NCI-H2081 (cell line): ENCODE data around the gene OXNAD1.
"Not testable (repeated sequence)": the region's sequence is repeated elsewhere in the genome, so short reads cannot be mapped to it uniquely, and the experiment has no call there.

Experiments
- DNase-seq, 2 experiments: peaks; one replicate each; lab custom pipeline; 2025; lab: John Stamatoyannopoulos, UW

OXNAD1 gene

GRCh38 chr3:16304061-16305010 lies 39.3 kb downstream of the OXNAD1 start:
- DNase-seq: no peak

DNA sequence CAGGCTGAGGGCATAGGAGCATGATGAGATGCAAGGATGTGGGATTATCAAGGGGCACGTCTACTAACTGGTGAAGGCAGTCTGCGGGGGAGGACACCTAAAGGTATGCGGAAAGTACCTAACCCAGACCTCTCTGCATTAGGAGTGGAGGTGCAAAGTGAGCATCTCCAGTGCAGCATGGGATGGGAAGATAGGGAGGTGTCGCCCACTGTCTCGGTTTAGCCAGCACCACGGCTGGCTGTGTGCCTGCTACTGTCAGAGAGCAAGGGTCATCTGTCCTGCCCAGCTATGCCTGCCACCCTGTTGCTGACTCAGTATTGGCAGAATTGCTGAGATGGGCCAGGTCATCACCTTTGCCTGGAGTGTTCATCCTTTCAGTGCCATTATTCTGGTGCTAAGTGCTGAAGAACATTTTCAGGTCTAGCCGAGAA lies 40.1 kb downstream of the OXNAD1 start:
- no peak for DNase-seq

GRCh38 chr3:16307832-16308531 lies 43.0 kb downstream of the OXNAD1 start:
- no peak for DNase-seq

- no peak for DNase-seq
Observed at GRCh38 chr3:16308727-16309126, 43.7 kb downstream of the OXNAD1 start.

GRCh38 chr3:16309558-16309957 lies 44.5 kb downstream of the OXNAD1 start:
- no peak for DNase-seq

DNA sequence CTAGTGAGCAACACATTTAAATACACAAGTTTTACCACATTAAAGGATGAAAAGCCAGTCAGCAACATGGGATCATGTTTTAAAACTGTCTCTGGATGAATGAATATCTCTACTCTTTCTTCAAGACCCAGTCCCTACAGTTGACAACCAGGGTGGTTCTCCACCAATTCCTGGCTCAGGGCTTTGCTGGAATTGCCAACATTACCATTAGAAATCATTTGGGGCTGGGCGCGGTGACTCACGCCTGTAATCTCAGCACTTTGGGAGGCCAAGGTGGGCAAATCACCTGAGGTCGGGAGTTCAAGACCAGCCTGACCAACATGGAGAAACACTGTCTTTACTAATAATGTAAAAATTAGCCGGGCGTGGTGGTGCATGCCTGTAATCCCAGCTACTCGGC lies 45.5 kb downstream of the OXNAD1 start:
- DNase-seq: not testable (repeated sequence)

GRCh38 chr3:16311960-16312451 lies 47.0 kb downstream of the OXNAD1 start:
- no peak for DNase-seq

DNA sequence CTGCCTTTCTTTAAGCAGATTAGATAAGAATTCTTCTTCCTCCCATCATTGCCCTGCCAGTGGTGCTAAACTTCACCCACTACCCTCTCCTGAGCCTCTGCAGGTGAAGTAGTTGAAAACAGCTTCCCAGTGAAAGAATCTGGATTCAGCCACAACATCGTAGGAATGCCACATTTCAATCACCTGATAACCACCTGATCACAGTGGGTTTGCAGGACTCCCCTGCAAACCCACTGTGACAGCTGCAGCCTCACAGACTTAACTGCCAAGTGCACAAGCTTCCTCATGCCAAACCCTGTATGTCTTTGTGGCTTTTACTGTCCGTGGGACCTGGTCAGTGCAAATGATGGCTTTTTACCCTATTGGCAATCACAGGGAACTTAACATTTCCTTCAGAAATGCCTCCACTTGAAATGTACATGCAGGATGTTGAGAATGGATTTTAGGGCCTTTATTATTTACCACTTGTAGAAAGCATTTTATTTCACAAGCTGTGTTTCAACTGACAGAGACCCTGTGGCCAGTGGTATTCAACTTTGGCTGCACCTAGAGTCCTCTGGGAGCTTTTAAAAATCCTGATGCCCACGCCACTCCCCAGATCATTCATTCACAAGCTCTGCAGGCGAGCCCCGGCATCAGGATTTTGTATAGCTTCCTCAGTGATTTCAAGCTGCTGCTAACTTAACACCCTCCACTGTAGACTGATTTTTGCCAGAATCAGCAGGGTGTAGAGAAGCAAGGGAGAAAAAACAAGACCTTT lies 49.1 kb downstream of the OXNAD1 start:
- DNase-seq: no peak

DNA sequence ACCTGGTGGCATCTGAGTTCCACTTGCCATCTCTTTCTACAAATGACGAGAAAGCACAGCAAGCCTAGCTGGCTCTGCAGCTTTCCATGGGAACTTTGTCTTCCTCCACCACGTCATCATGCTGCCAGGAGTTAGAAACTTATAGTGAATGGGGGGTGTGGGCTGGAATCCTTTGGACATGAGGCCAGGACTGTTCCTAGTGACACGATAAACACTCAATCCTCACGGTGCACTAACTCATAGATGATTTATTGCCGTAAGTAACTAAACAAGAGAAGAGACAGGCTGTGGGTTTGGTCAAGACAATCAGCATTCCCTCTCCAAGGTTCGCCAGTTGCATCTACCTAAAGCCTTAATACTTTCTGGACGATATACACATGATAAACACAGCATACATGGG lies 50.6 kb downstream of the OXNAD1 start:
- DNase-seq: no peak

DNA sequence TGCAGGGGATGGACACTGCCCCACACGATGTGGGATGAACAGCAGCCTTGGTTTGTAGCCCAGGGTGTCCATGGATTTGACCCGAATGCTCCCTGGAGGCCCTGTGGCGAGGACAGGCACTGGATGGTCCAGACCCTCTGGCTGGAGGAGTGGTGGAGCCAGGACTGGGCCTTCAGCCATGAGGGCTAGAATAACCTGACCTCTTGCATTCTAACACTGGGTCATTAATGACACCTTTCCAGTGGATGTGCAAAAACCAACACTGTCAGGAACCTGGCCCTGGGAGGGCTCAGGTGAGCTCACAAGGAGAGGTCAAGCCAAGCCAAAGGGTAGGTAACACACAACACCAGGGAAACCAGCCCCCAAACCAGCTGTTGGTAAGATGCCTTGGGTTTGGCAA lies 51.4 kb downstream of the OXNAD1 start:
- no peak for DNase-seq

- DNase-seq: no peak
Observed at GRCh38 chr3:16316847-16317560, 52.0 kb downstream of the OXNAD1 start.

- no peak for DNase-seq
Observed at GRCh38 chr3:16317561-16317945, 52.5 kb downstream of the OXNAD1 start.

- no peak for DNase-seq
Observed at GRCh38 chr3:16318176-16318575, 53.2 kb downstream of the OXNAD1 start.

GRCh38 chr3:16319307-16319706 lies 54.3 kb downstream of the OXNAD1 start:
- DNase-seq: no peak

DNA sequence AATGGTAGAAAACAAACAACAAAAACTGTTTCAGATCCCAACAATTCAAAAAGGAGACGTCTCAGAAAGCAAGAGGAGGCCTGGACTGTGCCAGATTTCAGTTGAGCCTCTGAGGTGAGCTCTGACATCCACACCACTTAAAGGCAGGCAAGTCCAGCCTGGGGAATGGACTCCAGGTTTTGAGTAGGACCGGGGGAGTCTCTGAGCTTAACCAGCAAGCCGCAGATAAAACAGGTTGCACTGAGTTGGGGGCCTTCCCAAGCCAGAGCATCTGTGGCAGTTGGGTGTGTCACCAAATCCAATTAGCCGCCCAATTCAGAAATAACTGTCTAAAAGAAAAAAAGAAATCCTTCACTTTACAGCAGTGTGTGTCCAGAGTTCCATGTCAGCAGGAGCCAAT lies 54.7 kb downstream of the OXNAD1 start:
- no peak for DNase-seq

GRCh38 chr3:16320711-16321110 lies 55.7 kb downstream of the OXNAD1 start:
- DNase-seq: no peak

GRCh38 chr3:16322189-16322588 lies 57.2 kb downstream of the OXNAD1 start:
- DNase-seq: no peak

- DNase-seq: no peak
Observed at GRCh38 chr3:16323737-16324136, 58.7 kb downstream of the OXNAD1 start.

DNA sequence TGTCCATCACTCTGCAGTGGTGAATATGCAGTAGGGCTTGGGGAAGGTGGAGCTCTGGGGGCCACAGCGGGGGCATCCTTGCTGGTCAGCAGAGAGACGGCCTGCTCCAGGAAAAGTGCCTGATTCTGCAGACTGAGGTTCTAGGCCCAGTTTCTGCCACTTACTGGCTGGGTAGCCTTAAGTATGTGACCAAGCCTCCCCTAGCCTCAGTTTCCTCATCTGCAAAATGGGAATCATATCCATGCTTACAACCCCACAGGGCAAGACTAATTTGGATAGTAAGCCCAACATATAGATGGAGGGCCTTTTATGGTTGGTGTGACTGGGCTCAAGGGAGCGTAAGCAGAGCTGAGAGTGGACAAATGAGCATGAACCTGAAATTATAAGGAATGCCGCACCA lies 60.8 kb downstream of the OXNAD1 start:
- no peak for DNase-seq

GRCh38 chr3:16326724-16327349 lies 61.8 kb downstream of the OXNAD1 start:
- DNase-seq: no peak

DNA sequence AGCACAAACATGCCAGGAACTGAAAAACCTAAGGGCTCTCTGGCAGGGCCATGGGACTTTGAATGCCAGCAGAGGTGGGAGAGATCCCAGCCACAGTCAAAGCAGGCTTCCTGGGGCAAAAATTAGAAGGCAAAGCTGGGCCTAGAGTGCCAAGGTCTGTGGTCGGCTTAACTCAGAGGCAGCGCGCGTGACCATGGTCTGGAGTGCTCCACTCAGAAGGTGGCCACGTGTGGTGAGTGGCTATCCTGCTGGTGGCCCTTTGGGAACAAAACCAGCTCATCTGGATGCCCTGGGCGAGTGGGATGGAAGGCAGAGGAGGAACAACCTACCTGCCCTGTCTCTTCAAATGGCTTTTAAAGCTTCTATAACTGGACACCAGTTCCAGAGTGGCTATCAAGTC lies 63.1 kb downstream of the OXNAD1 start:
- no peak for DNase-seq
